ENCODE data around the gene TFDP1. TPM values are rescaled to one million over a fixed set of nuclear protein-coding genes. Genes with fewer than 3 reads are reported as not detected.

TFDP1 gene
- total and polyA plus RNA-seq, 3 donors from 2014 or later, result 72.4 to 135 (median 73.1) TPM

DNA sequence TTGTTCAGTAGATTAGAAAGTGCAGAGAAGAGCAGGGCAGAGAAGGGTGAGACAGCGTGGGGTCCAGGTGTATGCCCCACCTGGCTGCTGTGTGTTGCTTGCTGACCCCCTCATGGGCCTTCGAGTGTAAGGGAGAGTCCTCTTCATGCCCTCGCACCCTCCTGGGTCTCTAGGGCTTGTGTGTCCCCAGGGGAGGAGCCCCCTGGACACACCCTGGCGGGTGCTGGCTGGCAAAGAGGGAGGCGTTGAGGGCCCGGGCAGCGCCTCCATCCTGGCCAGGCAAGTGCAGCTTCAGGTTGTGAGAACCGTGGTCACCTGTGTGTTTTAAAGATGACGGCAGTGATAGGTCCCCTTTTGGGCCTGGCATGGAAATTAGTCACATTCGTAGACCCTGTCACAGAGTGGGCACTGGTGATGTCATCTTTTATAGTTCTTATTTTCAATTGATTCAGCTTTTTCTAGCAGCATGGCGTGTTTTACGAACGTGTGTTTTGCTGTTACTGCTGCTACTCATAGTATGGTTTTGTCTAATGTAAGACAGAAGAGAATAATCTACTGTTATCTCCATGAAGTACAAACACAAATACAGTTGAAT lies 18.7 kb downstream of the TFDP1 start:
- Histone ChIP-seq H3K36me3 (ENCODE audit: low read depth, missing control alignments) (no peaks in the 10 kb centered on the region), H3K27ac (no peak overlapping the region), H3K4me3 (no peak overlapping the region), H3K4me1 (peaks cover 15% of the 10 kb centered on the region), H3K9me3 (no peaks in the 10 kb centered on the region), H3K27me3 (no peaks in the 10 kb centered on the region)
- DNase-seq, result no peak
- intact Hi-C loops (cut with DNase I; ENCODE audit: low total_unique reads), result no loop called here
- TF ChIP-seq, protein P1, sequence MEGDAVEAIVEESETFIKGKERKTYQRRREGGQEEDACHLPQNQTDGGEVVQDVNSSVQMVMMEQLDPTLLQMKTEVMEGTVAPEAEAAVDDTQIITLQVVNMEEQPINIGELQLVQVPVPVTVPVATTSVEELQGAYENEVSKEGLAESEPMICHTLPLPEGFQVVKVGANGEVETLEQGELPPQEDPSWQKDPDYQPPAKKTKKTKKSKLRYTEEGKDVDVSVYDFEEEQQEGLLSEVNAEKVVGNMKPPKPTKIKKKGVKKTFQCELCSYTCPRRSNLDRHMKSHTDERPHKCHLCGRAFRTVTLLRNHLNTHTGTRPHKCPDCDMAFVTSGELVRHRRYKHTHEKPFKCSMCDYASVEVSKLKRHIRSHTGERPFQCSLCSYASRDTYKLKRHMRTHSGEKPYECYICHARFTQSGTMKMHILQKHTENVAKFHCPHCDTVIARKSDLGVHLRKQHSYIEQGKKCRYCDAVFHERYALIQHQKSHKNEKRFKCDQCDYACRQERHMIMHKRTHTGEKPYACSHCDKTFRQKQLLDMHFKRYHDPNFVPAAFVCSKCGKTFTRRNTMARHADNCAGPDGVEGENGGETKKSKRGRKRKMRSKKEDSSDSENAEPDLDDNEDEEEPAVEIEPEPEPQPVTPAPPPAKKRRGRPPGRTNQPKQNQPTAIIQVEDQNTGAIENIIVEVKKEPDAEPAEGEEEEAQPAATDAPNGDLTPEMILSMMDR (IDR thresholded peaks at IDR 0.05), result no peak
- 83 to 85% methylated on average over 13 of the region's 13 CpGs for WGBS, 2 donors

DNA sequence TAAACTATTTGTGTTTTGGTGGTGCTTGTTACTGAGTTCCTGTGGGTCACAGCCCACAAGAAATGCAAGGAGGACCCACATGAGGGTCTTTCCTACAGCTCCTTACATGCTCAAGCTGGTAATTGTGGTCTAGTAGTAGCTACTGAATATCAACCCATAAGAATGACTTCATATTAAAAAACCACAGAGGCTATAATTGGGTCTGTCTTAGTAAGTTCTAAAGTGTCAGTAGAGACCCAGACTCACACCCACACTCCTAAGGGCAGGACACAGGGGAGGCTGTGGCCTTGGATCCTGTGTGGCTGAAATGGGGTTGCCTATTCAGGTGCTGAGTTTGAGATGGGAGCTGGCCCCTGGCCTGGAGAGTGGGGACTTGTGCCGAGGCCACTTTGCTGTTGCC lies 19.6 kb downstream of the TFDP1 start:
- WGBS, 2 donors, result 89% methylated on average over 1 of the region's 1 CpG; no CpG with 5 or more reads in 1 of the 2 donors
- Histone ChIP-seq H3K27ac (no peak overlapping the region), H3K4me3 (no peak overlapping the region), H3K4me1 (peaks cover 15% of the 10 kb centered on the region), H3K9me3 (no peaks in the 10 kb centered on the region), H3K36me3 (ENCODE audit: low read depth, missing control alignments) (no peaks in the 10 kb centered on the region), H3K27me3 (no peaks in the 10 kb centered on the region)
- no peak for DNase-seq
- no peak for TF ChIP-seq POLR2A (IDR thresholded peaks at IDR 0.05)
- TF ChIP-seq, protein P1 (IDR thresholded peaks at IDR 0.05), result no peak
- intact Hi-C loops (cut with DNase I; ENCODE audit: low total_unique reads), result no loop called here

DNA sequence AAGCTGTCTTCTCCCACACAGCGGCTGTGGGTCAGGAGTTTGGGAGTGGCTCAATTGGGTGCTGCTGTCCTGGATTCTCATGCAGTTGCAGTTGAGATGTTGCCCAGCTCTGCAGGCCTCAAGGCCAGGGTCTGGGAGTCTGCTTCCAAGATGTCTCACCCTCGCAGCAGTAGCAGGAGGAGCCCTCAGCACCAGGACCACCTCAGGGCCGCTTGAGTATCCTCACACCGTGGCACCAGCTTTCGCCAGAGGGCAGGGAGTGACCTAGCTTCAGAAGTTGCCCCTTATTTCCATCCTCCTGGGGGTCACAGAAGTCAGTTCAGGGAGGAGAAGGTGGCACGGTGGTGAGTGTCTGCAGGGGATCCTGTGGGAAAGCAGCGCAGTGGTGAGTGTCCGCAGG lies 20.9 kb downstream of the TFDP1 start:
- Histone ChIP-seq H3K27ac (peak overlapping the region in 1 of 2 donors; percentile 24), H3K4me1 (peaks cover 15% of the 10 kb centered on the region), H3K36me3 (ENCODE audit: low read depth, missing control alignments) (no peaks in the 10 kb centered on the region), H3K9me3 (no peaks in the 10 kb centered on the region), H3K4me3 (no peak overlapping the region), H3K27me3 (no peaks in the 10 kb centered on the region)
- intact Hi-C loops (cut with DNase I; ENCODE audit: low total_unique reads), result no loop called here
- WGBS, 2 donors, result 74 to 89% methylated on average over 8 of the region's 8 CpGs
- DNase-seq, result peak; percentile 70
- TF ChIP-seq, protein P1 (IDR thresholded peaks at IDR 0.05), result no peak
- no peak for TF ChIP-seq POLR2A (IDR thresholded peaks at IDR 0.05)

DNA sequence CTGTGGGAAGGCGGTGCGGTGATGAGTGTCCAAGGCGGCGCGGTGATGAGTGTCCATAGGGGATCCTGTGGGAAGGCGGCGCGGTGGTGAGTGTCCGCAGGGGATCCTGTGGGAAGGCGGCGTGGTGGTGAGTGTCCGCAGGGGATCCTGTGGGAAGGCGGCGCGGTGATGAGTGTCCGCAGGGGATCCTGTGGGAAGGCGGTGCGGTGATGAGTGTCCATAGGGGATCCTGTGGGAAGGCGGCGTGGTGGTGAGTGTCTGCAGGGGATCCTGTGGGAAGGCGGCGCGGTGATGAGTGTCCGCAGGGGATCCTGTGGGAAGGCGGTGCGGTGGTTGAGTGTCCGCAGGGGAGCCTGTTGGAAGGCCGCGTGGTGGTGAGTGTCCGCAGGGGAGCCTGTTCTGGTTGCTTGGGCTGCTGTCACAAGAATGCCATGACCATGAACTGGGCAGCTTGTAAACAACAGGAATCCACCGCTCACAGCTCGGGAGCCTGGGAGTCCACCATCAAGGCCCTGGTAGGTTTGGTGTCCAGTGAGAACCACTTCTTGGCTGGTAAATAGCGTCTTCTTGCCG lies 21.4 kb downstream of the TFDP1 start:
- Histone ChIP-seq H3K4me1 (peaks cover 15% of the 10 kb centered on the region), H3K9me3 (no peaks in the 10 kb centered on the region), H3K27me3 (no peaks in the 10 kb centered on the region), H3K27ac (no peak overlapping the region), H3K4me3 (no peak overlapping the region), H3K36me3 (ENCODE audit: low read depth, missing control alignments) (no peaks in the 10 kb centered on the region)
- WGBS, 2 donors, result 97% methylated on average over 34 of the region's 34 CpGs
- intact Hi-C loops (cut with DNase I; ENCODE audit: low total_unique reads), result no loop called here
- TF ChIP-seq, protein P1 (IDR thresholded peaks at IDR 0.05), result no peak
- TF ChIP-seq POLR2A (IDR thresholded peaks at IDR 0.05), result no peak
- DNase-seq, result no peak
